Bronchial epithelial cell (primary cell): ENCODE data around the gene SLCO1B3. TPM values are rescaled to one million over a fixed set of nuclear protein-coding genes. Genes with fewer than 3 reads are reported as not detected.

Experiments used
- DNase-seq: peaks from one replicate; pipeline ENCODE4 v3.0.0-alpha.2; 2010; ENCODE audit warnings: low read depth
- FAIRE-seq: peaks from 2 replicates; lab custom pipeline; 2011; peaks lifted over from hg19 to GRCh38; lab: Jason Lieb, UNC
- H3K27me3 ChIP-seq: 2 replicates; pipeline ENCODE4 v1.5.1; 2011; ENCODE audit warnings: low read length; ENCODE audit not compliant: control insufficient read depth, insufficient read depth
- H3K36me3 ChIP-seq: 2 replicates; pipeline ENCODE4 v1.5.1; 2011; ENCODE audit warnings: low read length; ENCODE audit not compliant: control insufficient read depth, insufficient read depth
- H3K4me3 ChIP-seq: 2 replicates; pipeline ENCODE4 v1.5.1; 2011; ENCODE audit warnings: mild to moderate bottlenecking, low read depth, low read length, control low read depth
- CTCF ChIP-seq: IDR thresholded peaks from 2 replicates; pipeline ENCODE4 v1.5.1; 2011; ENCODE audit warnings: mild to moderate bottlenecking, moderate library complexity, low read length, control low read depth, inconsistent platforms; ENCODE audit not compliant: insufficient read depth, severe bottlenecking
- total RNA-seq: library from RNA; depleted of rRNA; stranded (reverse); fragments of >200 nt; gene quantifications from 2 replicates; pipeline ENCODE4 v1.2.1, GENCODE V29; 2014

The SLCO1B3 gene
- total RNA-seq, 1 donor from 2014 or later = 0.79 TPM

- Histone ChIP-seq H3K4me3 (no peak overlapping the region), H3K36me3 (no peaks in the 10 kb centered on the region), H3K27me3 (no peaks in the 10 kb centered on the region)
- no peak for TF ChIP-seq CTCF
- DNase-seq (no peak), FAIRE-seq (no peak)
Measured at GRCh38 chr12:20800160-20800559, 10.3 kb upstream of the SLCO1B3 start.

GRCh38 chr12:20801035-20801434, 9.5 kb upstream of the SLCO1B3 start:
- no peak for TF ChIP-seq CTCF
- Histone ChIP-seq H3K27me3 (no peaks in the 10 kb centered on the region), H3K4me3 (no peak overlapping the region), H3K36me3 (no peaks in the 10 kb centered on the region)
- DNase-seq (no peak), FAIRE-seq (no peak)

- no peaks in the 10 kb centered on the region for H3K36me3 ChIP-seq
- H3K4me3 ChIP-seq = no peak overlapping the region
- DNase-seq = no peak
- H3K27me3 ChIP-seq = no peaks in the 10 kb centered on the region
- TF ChIP-seq CTCF = no peak
- no peak for FAIRE-seq
Measured at GRCh38 chr12:20805921-20806320, 4.6 kb upstream of the SLCO1B3 start.

GRCh38 chr12:20807192-20808080, 3.1 kb upstream of the SLCO1B3 start:
- FAIRE-seq (no peak), DNase-seq (no peak)
- H3K27me3 ChIP-seq = no peaks in the 10 kb centered on the region
- H3K36me3 ChIP-seq = no peaks in the 10 kb centered on the region
- no peak overlapping the region for H3K4me3 ChIP-seq
- TF ChIP-seq CTCF = no peak

GRCh38 chr12:20808521-20808920, 2.0 kb upstream of the SLCO1B3 start:
- FAIRE-seq (no peak), DNase-seq (no peak)
- Histone ChIP-seq H3K4me3 (no peak overlapping the region), H3K27me3 (no peaks in the 10 kb centered on the region), H3K36me3 (no peaks in the 10 kb centered on the region)
- TF ChIP-seq CTCF = no peak
